Measurements from ENCODE around the gene BCL7A. TPM values are rescaled to one million over a fixed set of nuclear protein-coding genes. Genes with fewer than 3 reads are reported as not detected.

BCL7A gene
- total and polyA plus RNA-seq, 10 of the 15 experiments (the other 5 are each of a cell fraction or from before 2014, with no cell fraction given) = 0.37 to 17.2 (median 11.7) TPM

DNA sequence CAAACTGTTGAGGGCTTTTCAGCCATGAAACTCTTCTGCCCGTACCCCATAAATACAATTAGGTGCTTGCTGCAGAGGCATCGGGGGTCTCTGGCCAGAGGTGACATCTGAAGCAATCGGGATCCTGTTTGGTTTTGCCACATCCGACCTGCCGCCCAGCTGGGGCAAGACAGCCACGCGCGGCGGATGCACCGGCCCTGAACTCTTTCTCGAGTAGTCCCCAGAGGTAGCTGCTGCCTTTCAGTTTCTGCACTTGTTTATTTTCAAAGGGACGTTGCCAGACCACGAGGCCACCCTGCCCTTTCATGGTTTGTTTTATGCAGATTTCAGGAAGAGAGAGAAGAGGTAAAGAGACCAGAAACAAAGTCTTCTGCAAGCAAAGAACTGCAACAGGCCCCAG is 46.3 kb downstream of the BCL7A start:
- ATAC-seq = peak; percentile 84
- Histone ChIP-seq H3K36me3 (ENCODE audit: control insufficient read depth in 2 of 2, insufficient read depth in 2 of 2, low read length in 1 of 2) (no peaks in the 10 kb centered on the region), H3K4me2 (ENCODE audit: control insufficient read depth, insufficient read depth) (peak overlapping the region; percentile 86), H3K9me3 (replicated peaks; ENCODE audit: control insufficient read depth, insufficient read depth, low read length) (no peaks in the 10 kb centered on the region), H3K79me2 (ENCODE audit: control insufficient read depth, insufficient read depth, low read length) (no peaks in the 10 kb centered on the region), H3K4me1 (ENCODE audit: control insufficient read depth, insufficient read depth, low read length) (peaks cover 15% of the 10 kb centered on the region), H2AFZ (ENCODE audit: control insufficient read depth, low read depth, low read length) (peak overlapping the region; percentile 19; the same call in 1 of the 2 replicates), H3K27ac (ENCODE audit: control insufficient read depth, insufficient read depth) (0 out of 2 replicates have a peak overlapping the region, but pooled peaks have one; percentile 9), H3K27me3 (replicated peaks in 1 of 2; ENCODE audit: control insufficient read depth in 2 of 2, insufficient read depth in 2 of 2, low read length in 1 of 2) (no peaks in the 10 kb centered on the region), H3K9ac (ENCODE audit: control insufficient read depth, insufficient read depth, low read length) (peak overlapping the region; percentile 22; the same call in 1 of the 2 replicates), H4K20me1 (ENCODE audit: control insufficient read depth, insufficient read depth) (no peaks in the 10 kb centered on the region), H3K4me3 (peak overlapping the region; percentile 48; the same call in 1 of the 2 replicates)
- in situ Hi-C loops (cut with MboI) = no loop called here
- FAIRE-seq = peak; percentile 75
- no TSS peak for BruUV-seq (replicated peaks)
- SMC1A ChIA-PET (ENCODE audit: uncharacterized antibody, unreplicated experiment) = interaction anchor here (0.7 to 2.4 kb wide), 4 partner anchors 13 to 178 kb away, joined by 3 to 15 read pairs (median 3); no protein-coding TSS in a partner anchor
- RAD21 ChIA-PET (ENCODE audit: unreplicated experiment) = interaction anchor here (0.8 to 3.4 kb wide), 5 partner anchors 12 to 149 kb away, joined by 3 to 10 read pairs (median 4); partner anchors contain the start of genes CFAP251 and LRRC43
- WGBS (ENCODE audit: insufficient coverage, insufficient replicate concordance, low lambda C conversion rate, missing lambda C conversion rate) = 1% methylated on average over 13 of the region's 13 CpGs
- DNase-seq (ENCODE audit: low read depth, low spot score) = peak; percentile 56
- CTCF ChIA-PET = interaction anchor here (1.1 to 2.5 kb wide), 3 partner anchors 13 to 573 kb away, joined by 3 to 15 read pairs (median 14); no protein-coding TSS in a partner anchor
- intact Hi-C loops (cut with micrococcal nuclease; ENCODE audit: unreplicated experiment) = loop anchor here (1.0 kb wide), 1 partner anchor 10 kb away; the partner anchor contains the start of gene MLXIP
- POLR2A ChIA-PET = interaction anchor here (0.6 to 2.5 kb wide), 3 partner anchors 10 to 199 kb away, joined by 4 to 14 read pairs (median 13); partner anchors contain the start of gene MLXIP
- peak; percentile 32 for TF ChIP-seq SP1 (IDR thresholded peaks at IDR 0.05; ENCODE audit: low read depth, low read length)
- TF ChIP-seq TBL1XR1 (IDR thresholded peaks at IDR 0.05; ENCODE audit: low read depth, low read length) = peak; percentile 71; the same call in 1 of the 2 replicates
- TF ChIP-seq PAX5 (IDR thresholded peaks at IDR 0.05; ENCODE audit: borderline replicate concordance, low read depth, low read length) = peak; percentile 80; the same call in 1 of the 2 replicates
- peak; percentile 28; the same call in 1 of the 2 replicates for TF ChIP-seq SIN3A (IDR thresholded peaks at IDR 0.05; ENCODE audit: low read depth, low read length)
- no peak for TF ChIP-seq ESRRA (IDR thresholded peaks at IDR 0.05; ENCODE audit: low read length)
- TF ChIP-seq ZNF687 (IDR thresholded peaks at IDR 0.05) = 0 out of 2 replicates have a peak, but pooled peaks have one; percentile 25
- peak; percentile 57 for TF ChIP-seq RAD51 (IDR thresholded peaks at IDR 0.05)
- peak; percentile 22; the same call in 1 of the 2 replicates for TF ChIP-seq IRF4 (IDR thresholded peaks at IDR 0.05; ENCODE audit: low read depth, low read length)
- TF ChIP-seq NR2F1 (conservative IDR thresholded peaks at IDR 0.05) = peak; percentile 36; the same call in 1 of the 2 replicates
- 0 out of 2 replicates have a peak, but pooled peaks have one; percentile 28 for TF ChIP-seq ELK1 (IDR thresholded peaks at IDR 0.05; ENCODE audit: low read depth, low read length)
- no peak for TF ChIP-seq TCF7 (IDR thresholded peaks at IDR 0.05; ENCODE audit: borderline replicate concordance)
- 0 out of 2 replicates have a peak, but pooled peaks have one; percentile 18 for TF ChIP-seq NBN (IDR thresholded peaks at IDR 0.05)
- TF ChIP-seq, protein P1, sequence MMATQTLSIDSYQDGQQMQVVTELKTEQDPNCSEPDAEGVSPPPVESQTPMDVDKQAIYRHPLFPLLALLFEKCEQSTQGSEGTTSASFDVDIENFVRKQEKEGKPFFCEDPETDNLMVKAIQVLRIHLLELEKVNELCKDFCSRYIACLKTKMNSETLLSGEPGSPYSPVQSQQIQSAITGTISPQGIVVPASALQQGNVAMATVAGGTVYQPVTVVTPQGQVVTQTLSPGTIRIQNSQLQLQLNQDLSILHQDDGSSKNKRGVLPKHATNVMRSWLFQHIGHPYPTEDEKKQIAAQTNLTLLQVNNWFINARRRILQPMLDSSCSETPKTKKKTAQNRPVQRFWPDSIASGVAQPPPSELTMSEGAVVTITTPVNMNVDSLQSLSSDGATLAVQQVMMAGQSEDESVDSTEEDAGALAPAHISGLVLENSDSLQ (IDR thresholded peaks at IDR 0.05) = peak; percentile 12; the same call in 1 of the 2 replicates
- TF ChIP-seq FOXK2 (IDR thresholded peaks at IDR 0.05) = peak; percentile 62
- TF ChIP-seq TARDBP (IDR thresholded peaks at IDR 0.05; ENCODE audit: borderline replicate concordance) = no peak
- TF ChIP-seq IKZF1 (conservative IDR thresholded peaks at IDR 0.05) = peak; percentile 33; the same call in 1 of the 2 replicates
- TF ChIP-seq CHD2 (IDR thresholded peaks at IDR 0.05; ENCODE audit: borderline replicate concordance, low read depth, low read length) = peak; percentile 60; the same call in 1 of the 2 replicates
- TF ChIP-seq SMC3 (IDR thresholded peaks at IDR 0.05; ENCODE audit: borderline replicate concordance, low read length) = peak; percentile 13; the same call in 1 of the 2 replicates
- TF ChIP-seq RELA (IDR thresholded peaks at IDR 0.05; ENCODE audit: borderline replicate concordance, partially characterized antibody) = no peak
- peak; percentile 84 for TF ChIP-seq MXI1 (IDR thresholded peaks at IDR 0.05; ENCODE audit: low read depth, low read length)

Data from GM12878 (cell line).